Measurements from ENCODE around the gene BCCIP.

BCCIP gene

DNA sequence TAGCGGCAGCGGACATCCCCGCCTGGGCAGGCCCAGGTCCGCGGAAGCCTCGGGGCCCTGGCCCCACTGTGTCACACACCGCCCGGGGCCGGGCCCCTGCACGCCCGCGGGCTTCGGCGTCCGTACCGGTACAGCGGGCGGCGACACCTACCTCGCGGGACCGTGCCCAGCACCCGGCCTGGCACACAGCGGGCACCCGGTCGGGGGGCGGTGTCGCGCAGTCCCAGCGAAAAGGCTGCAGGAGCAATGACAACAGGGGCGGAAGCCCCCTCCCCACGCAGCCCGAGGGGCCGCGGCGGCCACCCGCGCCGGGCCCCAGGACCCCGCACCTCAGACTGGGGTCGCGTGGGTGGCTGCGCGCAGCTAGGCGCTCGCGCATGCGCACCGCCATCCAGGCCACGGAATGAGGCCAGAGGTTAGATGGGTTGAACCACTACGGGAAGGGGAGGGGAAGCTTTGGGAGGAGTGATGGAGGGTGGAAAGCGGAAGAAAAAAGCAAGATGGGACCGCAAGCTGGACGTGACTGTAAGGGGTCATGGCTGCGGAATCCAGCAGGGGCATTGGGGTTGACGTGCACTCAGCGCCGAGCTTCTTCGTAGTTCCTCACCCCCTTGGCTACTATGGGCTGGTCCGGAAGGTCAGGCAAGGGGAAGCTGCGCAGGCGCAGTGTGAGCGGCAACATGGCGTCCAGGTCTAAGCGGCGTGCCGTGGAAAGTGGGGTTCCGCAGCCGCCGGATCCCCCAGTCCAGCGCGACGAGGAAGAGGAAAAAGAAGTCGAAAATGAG, at the start of gene BCCIP, which contains the start of gene UROS:
Gene BCCIP (plus strand): TSS at position 669 of the 785 bp plus-strand sequence. CDS start 12 bp downstream, at position 681.
Gene UROS (minus strand): TSS at position 381 of the 785 bp plus-strand sequence. CDS start 6,759 bp downstream, outside the sequence.
- Mint-ChIP-seq H3K4me3 (no peak within 1 kb of the TSS), H3K4me1 (peaks cover 18 to 36% of the 10 kb centered on the region in 2 donors), H3K9me3 (no peaks in the 10 kb centered on the region), H3K36me3 (peaks cover 7 to 11% of the 10 kb centered on the region in 2 donors), H3K27ac (peak within 1 kb of the TSS; percentile 88), H3K27me3 (no peaks in the 10 kb centered on the region)
- peak; percentile 84 for DNase-seq
- ATAC-seq (replicated peaks) = peak; percentile 86 to 87

DNA sequence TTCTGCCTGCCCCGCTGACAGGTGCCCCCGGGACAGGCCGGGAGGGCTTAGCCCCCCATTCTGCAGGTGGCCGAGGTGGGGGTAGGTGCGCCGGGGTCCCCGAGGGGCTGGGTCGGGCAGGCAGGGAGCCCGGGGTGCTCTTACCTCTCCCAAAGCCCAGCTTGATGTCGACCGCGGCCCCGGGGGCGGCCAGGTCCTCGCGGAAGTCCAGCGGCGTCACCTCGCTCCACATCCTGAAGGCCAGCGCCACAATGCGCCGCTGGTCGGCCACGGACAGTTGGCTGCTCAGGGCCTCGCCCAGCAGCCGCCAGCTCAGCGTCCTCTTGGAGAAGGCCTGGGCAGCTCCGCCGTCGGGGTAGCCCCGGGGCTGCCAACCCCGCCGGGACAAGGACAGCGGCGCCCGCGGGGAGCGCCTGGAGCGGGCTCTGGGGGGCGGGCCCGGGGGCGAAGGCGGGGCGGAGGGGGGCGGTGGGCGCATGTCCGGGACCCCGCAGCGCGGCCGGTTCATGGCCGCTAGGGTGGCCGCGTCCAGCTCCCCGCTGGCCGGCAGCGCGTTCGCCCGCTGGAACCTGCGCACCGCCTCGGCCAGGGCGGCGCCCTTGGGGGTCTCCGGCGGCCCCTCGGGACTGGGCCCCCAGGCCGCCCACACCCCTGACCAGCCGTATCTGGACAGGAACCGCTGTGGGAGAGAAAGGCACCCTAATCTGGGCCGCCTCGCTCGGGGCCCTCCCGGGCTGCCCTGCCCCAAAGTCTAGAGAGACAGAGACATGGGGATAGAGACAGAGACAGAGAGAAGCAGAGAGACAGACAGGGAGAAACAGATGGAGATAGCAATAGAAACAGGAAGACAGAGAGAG, 49.4 kb upstream of the BCCIP start:
- Mint-ChIP-seq H3K27me3 (peaks cover 6 to 20% of the 10 kb centered on the region in 2 donors), H3K27ac (no peak overlapping the region), H3K4me3 (no peak overlapping the region), H3K36me3 (peaks cover 5 to 18% of the 10 kb centered on the region in 2 donors), H3K4me1 (no peaks in the 10 kb centered on the region), H3K9me3 (no peaks in the 10 kb centered on the region)
- ATAC-seq (replicated peaks) = no peak
- no peak for DNase-seq

DNA sequence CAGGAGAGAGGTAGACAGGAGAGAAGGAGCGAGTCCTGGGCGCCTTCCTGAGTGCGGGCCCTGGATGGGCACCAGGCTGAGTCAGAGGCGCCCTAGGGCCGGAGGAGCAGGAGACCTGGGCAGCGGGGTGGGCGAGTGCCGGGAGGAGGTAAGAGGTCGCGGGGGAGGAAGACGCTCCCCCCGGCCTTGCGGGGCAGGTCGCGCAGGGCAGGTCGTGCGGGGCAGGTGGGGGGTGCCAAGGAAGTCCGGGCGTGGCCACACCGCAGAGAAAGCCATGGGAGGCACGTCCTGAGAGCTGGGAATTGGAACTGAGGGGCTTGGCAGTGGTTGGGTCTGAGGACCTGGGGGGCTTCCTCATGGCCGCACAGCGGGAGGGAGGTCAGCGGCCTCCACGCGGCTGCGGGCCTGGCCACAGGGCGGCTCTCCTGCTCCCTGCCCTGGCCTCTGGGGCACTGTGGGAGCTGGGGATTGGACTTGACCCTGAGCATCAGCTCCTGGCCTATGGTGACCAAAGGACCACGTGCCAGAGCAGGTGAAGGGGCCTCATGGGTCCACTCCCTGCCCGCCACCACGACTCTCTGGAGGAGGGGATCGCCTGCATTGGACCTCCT, 48.7 kb upstream of the BCCIP start:
- ATAC-seq (replicated peaks) = no peak
- Mint-ChIP-seq H3K4me1 (no peaks in the 10 kb centered on the region), H3K27me3 (peaks cover 6 to 20% of the 10 kb centered on the region in 2 donors), H3K9me3 (no peaks in the 10 kb centered on the region), H3K27ac (no peak overlapping the region), H3K4me3 (no peak overlapping the region), H3K36me3 (peaks cover 2 to 13% of the 10 kb centered on the region in 2 donors)
- no peak for DNase-seq

DNA sequence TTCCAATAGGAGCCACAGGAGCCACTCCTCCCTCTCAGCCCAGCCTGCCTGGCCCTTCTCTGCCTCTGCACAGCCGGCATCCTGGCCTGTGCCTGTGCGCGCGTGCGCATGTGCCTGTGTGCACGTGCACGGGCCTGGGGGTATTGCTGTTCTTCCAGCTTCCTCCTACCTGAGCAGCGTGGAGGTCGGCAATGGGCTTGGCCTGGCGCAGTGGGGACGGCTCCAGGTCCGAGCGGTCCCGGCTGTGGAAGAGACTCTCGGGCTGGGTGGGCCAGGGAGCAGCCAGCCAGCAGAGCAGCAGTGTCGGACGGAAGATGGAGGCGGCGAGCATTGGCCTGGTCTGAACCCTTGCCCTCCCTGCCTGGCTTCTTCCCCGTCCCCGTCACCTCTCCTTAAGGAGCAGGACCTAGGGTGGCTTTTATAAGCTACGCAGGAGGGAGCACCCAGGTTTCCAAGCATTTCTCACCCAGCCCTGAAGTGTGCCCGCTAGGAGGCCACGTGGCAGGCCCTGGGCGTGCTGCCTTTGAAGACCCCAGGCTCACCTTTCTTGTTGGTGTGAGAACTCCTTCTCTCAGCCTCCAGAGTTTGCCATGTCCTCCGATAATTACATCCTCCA, 47.7 kb upstream of the BCCIP start, which contains the start of gene MMP21:
Gene MMP21 (minus strand): TSS at position 331 of the 616 bp plus-strand sequence. CDS start 0 bp downstream, at position 331.
- Mint-ChIP-seq H3K4me1 (no peaks in the 10 kb centered on the region), H3K36me3 (peaks cover 2 to 10% of the 10 kb centered on the region in 2 donors), H3K9me3 (no peaks in the 10 kb centered on the region), H3K4me3 (no peak within 1 kb of the TSS), H3K27ac (no peak within 1 kb of the TSS), H3K27me3 (peaks cover 6 to 20% of the 10 kb centered on the region in 2 donors)
- DNase-seq = no peak
- ATAC-seq (replicated peaks) = no peak

DNA sequence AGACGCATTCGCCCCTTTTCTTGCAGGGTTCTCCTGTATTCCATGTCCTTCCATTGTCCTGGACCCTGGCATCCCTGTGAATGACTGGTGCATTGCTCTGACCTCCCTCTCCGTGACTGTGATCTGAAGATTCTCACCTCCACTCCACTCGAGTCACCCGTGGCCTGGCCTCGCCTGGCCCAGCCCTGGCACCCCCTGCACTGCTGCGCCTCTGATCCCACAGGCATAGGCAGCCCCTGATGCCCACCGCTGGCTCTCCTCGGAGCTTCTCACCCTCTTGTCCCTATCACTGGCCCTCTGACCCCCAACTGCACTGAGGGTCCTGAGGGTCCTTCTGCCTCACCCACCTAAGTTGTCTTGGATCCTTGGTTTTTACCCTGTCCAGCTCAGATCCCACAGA, 45.5 kb upstream of the BCCIP start:
- H3K36me3 Mint-ChIP-seq = peaks cover 7 to 8% of the 10 kb centered on the region in 2 donors
- H3K4me1 Mint-ChIP-seq = no peaks in the 10 kb centered on the region
- ATAC-seq (replicated peaks) = no peak
- no peaks in the 10 kb centered on the region for H3K9me3 Mint-ChIP-seq
- peaks cover 6 to 17% of the 10 kb centered on the region in 2 donors for H3K27me3 Mint-ChIP-seq
- H3K27ac Mint-ChIP-seq = no peak overlapping the region
- DNase-seq = no peak
- no peak overlapping the region for H3K4me3 Mint-ChIP-seq

DNA sequence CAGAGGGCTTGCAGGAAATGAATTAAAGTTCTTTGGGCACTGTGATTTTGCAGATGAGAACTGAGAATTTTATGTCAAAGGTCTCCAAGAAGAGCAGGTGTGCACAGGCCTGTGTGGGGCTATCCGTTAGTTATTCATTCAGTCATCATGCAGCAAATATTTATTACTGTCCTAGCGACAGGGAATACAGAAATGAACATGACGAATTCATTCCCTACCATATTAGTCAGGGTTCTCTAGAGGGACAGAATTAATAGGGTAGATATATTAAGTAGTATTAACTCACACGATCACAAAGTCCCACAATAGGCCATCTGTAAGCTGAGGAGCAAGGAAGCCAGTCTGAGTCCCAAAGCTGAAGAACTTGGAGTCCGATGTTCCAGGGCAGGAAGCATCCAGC, 44.8 kb upstream of the BCCIP start:
- peaks cover 7 to 8% of the 10 kb centered on the region in 2 donors for H3K36me3 Mint-ChIP-seq
- no peaks in the 10 kb centered on the region for H3K4me1 Mint-ChIP-seq
- no peaks in the 10 kb centered on the region for H3K9me3 Mint-ChIP-seq
- DNase-seq = no peak
- H3K4me3 Mint-ChIP-seq = no peak overlapping the region
- ATAC-seq (replicated peaks) = no peak
- no peak overlapping the region for H3K27ac Mint-ChIP-seq
- H3K27me3 Mint-ChIP-seq = peaks cover 6 to 17% of the 10 kb centered on the region in 2 donors

- peaks cover under 1 to 12% of the 10 kb centered on the region in 2 donors for H3K27me3 Mint-ChIP-seq
- H3K36me3 Mint-ChIP-seq = peaks cover 3 to 8% of the 10 kb centered on the region in 2 donors
- H3K9me3 Mint-ChIP-seq = no peaks in the 10 kb centered on the region
- no peak for ATAC-seq (replicated peaks)
- peaks cover 2 to 5% of the 10 kb centered on the region in 2 donors for H3K4me1 Mint-ChIP-seq
- no peak overlapping the region for H3K4me3 Mint-ChIP-seq
- no peak for DNase-seq
- H3K27ac Mint-ChIP-seq = no peak overlapping the region
These were observed 43.7 kb upstream of the BCCIP start for GRCh38 chr10:125779403-125780327.

DNA sequence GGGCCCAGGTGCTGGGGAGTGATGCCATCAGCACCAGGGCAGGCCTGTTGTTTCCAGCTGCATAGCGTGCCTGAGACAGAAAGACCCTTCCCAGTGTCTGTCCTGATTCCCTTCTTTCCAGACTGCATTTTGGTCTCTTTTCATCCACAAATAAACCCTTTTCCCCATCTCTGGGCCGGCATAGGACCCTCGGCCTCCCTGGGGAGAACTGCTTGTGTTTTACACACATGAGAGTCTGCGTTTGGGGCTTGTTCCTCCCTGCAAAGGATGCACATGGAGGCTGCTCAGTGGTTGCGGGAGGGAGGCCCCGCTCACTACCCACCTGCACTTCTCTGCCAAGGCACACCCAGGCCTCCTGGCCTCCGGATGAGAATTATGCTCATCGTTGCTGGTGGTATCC, 42.0 kb upstream of the BCCIP start:
- peaks cover 0 to 12% of the 10 kb centered on the region in 2 donors for H3K27me3 Mint-ChIP-seq
- DNase-seq (no peak), ATAC-seq (replicated peaks) (no peak)
- H3K4me1 Mint-ChIP-seq = peaks cover 2 to 5% of the 10 kb centered on the region in 2 donors
- no peaks in the 10 kb centered on the region for H3K9me3 Mint-ChIP-seq
- H3K36me3 Mint-ChIP-seq = peaks cover 7 to 15% of the 10 kb centered on the region in 2 donors
- H3K4me3 Mint-ChIP-seq = no peak overlapping the region
- H3K27ac Mint-ChIP-seq = no peak overlapping the region

- DNase-seq = no peak
These were observed 41.3 kb upstream of the BCCIP start for GRCh38 chr10:125782054-125782453.

GRCh38 chr10:125782616-125783015, 40.7 kb upstream of the BCCIP start:
- DNase-seq = no peak
- Mint-ChIP-seq H3K36me3 (peaks cover 16 to 18% of the 10 kb centered on the region in 2 donors), H3K27me3 (peaks cover 0 to 8% of the 10 kb centered on the region in 2 donors), H3K27ac (no peak overlapping the region), H3K9me3 (no peaks in the 10 kb centered on the region), H3K4me1 (peaks cover 7 to 13% of the 10 kb centered on the region in 2 donors), H3K4me3 (no peak overlapping the region)
- no peak for ATAC-seq (replicated peaks)

More at GRCh38 chr10:125782054-125782453, 41.3 kb upstream of the BCCIP start:
- Mint-ChIP-seq H3K4me3 (no peak overlapping the region), H3K4me1 (peaks cover 5 to 11% of the 10 kb centered on the region in 2 donors), H3K9me3 (no peaks in the 10 kb centered on the region), H3K27me3 (peaks cover 0 to 12% of the 10 kb centered on the region in 2 donors), H3K27ac (no peak overlapping the region), H3K36me3 (peaks cover 12 to 15% of the 10 kb centered on the region in 2 donors)
- ATAC-seq (replicated peaks) = no peak

- DNase-seq (no peak), ATAC-seq (replicated peaks) (no peak)
- Mint-ChIP-seq H3K4me1 (peaks cover 7 to 13% of the 10 kb centered on the region in 2 donors), H3K4me3 (no peak overlapping the region), H3K9me3 (no peaks in the 10 kb centered on the region), H3K27ac (no peak overlapping the region), H3K36me3 (peaks cover 20 to 22% of the 10 kb centered on the region in 2 donors), H3K27me3 (no peaks in the 10 kb centered on the region)
These were observed 39.9 kb upstream of the BCCIP start for GRCh38 chr10:125783408-125783807.

DNA sequence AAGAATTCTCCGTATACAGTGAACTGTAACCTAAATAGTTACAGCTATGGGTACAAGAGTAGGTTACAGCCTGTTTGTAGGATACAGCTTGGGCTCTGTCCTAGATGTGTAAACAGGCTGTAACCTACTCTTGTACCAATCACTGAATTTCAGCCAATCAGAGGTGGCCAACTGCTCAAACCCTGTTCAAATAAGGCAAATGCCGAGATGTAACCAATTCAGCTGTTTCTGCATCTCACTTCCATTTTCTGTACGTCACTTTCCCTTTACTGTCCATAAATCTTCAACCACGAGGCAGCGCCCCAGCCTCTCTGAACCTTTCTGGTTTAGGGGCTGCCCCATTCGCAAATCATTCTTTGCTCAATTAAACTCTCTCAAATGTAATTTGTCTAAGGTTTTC, 39.4 kb upstream of the BCCIP start:
- Mint-ChIP-seq H3K4me1 (peaks cover 7 to 13% of the 10 kb centered on the region in 2 donors), H3K36me3 (peaks cover 26 to 27% of the 10 kb centered on the region in 2 donors), H3K27me3 (no peaks in the 10 kb centered on the region), H3K9me3 (no peaks in the 10 kb centered on the region), H3K27ac (no peak overlapping the region), H3K4me3 (no peak overlapping the region)
- DNase-seq (no peak), ATAC-seq (replicated peaks) (peak; percentile 66 to 69)

DNA sequence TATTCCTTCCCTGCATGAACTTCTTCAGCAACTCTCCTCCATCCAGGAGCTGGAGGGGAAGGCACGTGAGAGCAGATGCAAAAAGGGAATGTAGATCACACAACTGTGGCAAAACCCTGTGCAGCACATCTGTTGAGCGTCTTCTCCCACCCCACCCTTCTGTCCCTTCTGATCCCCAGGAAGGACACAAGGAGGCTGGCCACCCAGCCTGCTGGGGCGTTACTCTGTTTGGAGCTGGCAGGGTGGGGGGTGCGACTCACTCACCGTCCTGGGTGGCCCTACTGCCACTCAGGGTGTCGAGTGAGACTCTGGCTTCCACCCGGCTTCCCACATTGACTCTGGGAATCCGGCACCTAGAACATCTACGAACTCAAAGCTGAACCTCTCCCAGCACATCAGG, 37.6 kb upstream of the BCCIP start:
- H3K27me3 Mint-ChIP-seq = no peaks in the 10 kb centered on the region
- H3K9me3 Mint-ChIP-seq = no peaks in the 10 kb centered on the region
- no peak for DNase-seq
- H3K27ac Mint-ChIP-seq = no peak overlapping the region
- ATAC-seq (replicated peaks) = no peak
- H3K36me3 Mint-ChIP-seq = peaks cover 39% of the 10 kb centered on the region in 2 donors
- peaks cover 7 to 17% of the 10 kb centered on the region in 2 donors for H3K4me1 Mint-ChIP-seq
- H3K4me3 Mint-ChIP-seq = no peak overlapping the region
